HepG2 (cell line): Measurements from ENCODE around the gene DDI2. TPM values are rescaled to one million over a fixed set of nuclear protein-coding genes. Genes with fewer than 3 reads are reported as not detected.
"Not testable (repeated sequence)": the region's sequence is repeated elsewhere in the genome, so short reads cannot be mapped to it uniquely, and the experiment has no call there.

Source experiments
- ATAC-seq: fragments of 200-7000 bp; cut with Tn5 transposase; 3 replicates; pipeline ENCODE4 v1.9.1; 2020; ENCODE audit warnings: mild to moderate bottlenecking, moderate library complexity
- BruUV-seq: library from RNA; stranded (reverse); fragments of 400-500 nt; replicated peaks from 2 replicates; lab custom pipeline; 2021; lab: Mats Ljungman, UMichigan
- CTCF ChIA-PET: fragments of 300-600 bp; formaldehyde crosslinking; extraction: SDS; loops from one replicate; lab custom pipeline; 2021; ENCODE audit warnings: low total read pairs, inconsistent platforms, low intra/inter-chr PET ratio; lab: Yijun Ruan, JAX
- POLR2A ChIA-PET: fragments of 350-600 bp; sonication (Branson Sonifier 250); formaldehyde crosslinking; loops from one replicate; lab custom pipeline; 2020; ENCODE audit warnings: antibody characterized with exemption, inconsistent platforms; lab: Yijun Ruan, JAX
- DNase-seq: peaks from one replicate; pipeline ENCODE4 v3.0.0-alpha.2; 2015; ENCODE audit warnings: low spot score
- FAIRE-seq: peaks from 3 replicates; lab custom pipeline; 2011; peaks lifted over from hg19 to GRCh38; lab: Jason Lieb, UNC
- H2AFZ ChIP-seq: one replicate; pipeline ENCODE4 v1.6.1; 2011; ENCODE audit warnings: low read length, inconsistent platforms
- H3K27ac ChIP-seq: fragments of 300-600 bp; 3 replicates; pipeline ENCODE4 v1.8.0; 2011; ENCODE audit warnings: mixed run types, mild to moderate bottlenecking, mixed read lengths, low read length, inconsistent platforms; ENCODE audit not compliant: insufficient read depth; ENCODE audit errors: extremely low read length
- H3K27me3 ChIP-seq, 2 experiments: fragments of 200-600 bp in 1 of 2; 2 replicates in 1 of 2; 3 replicates in 1 of 2; pipeline versions ENCODE4 v1.6.0 to v1.8.0; 2011; ENCODE audit warnings: low read length in 2 of 2, mild to moderate bottlenecking in 2 of 2, moderate library complexity in 2 of 2, inconsistent platforms in 1 of 2; ENCODE audit not compliant: insufficient read depth in 2 of 2, control insufficient read depth in 1 of 2
- H3K36me3 ChIP-seq, 2 experiments: fragments of 200-600 bp in 1 of 2; replicated peaks in 1 of 2; 2 replicates in 1 of 2; 3 replicates in 1 of 2; pipeline versions ENCODE4 v1.5.1 to v1.8.0; 2011; ENCODE audit warnings: low read length in 2 of 2, inconsistent platforms in 1 of 2; ENCODE audit not compliant: insufficient read depth in 2 of 2, control insufficient read depth in 1 of 2
- H3K4me1 ChIP-seq: 2 replicates; pipeline ENCODE4 v1.5.1; 2012; ENCODE audit warnings: low read length, inconsistent platforms; ENCODE audit not compliant: insufficient read depth
- H3K4me2 ChIP-seq: 2 replicates; pipeline ENCODE4 v1.6.0; 2011; ENCODE audit warnings: low read depth, low read length, inconsistent platforms
- H3K4me3 ChIP-seq, 3 experiments: fragments of 200-600 bp in 1 of 3; sonication (generic), shearing (Covaris generic) in 1 of 3; replicated peaks in 1 of 3; 2 replicates each; pipeline ENCODE4 v1.5.1; 2011 to 2016; ENCODE audit warnings: low read length in 3 of 3, inconsistent platforms in 2 of 3, low read depth in 2 of 3, mild to moderate bottlenecking in 2 of 3, control low read depth in 1 of 3, mixed read lengths in 1 of 3; ENCODE audit not compliant: insufficient read depth in 1 of 3
- H3K79me2 ChIP-seq: one replicate; pipeline ENCODE4 v1.6.1; 2011; ENCODE audit warnings: low read length, inconsistent platforms; ENCODE audit not compliant: insufficient read depth
- H3K9ac ChIP-seq: 2 replicates; pipeline ENCODE4 v1.6.0; 2011; ENCODE audit warnings: mild to moderate bottlenecking, low read depth, low read length, inconsistent platforms; ENCODE audit not compliant: insufficient read depth
- H3K9me3 ChIP-seq: 2 replicates; pipeline ENCODE4 v1.5.1; 2012; ENCODE audit warnings: mild to moderate bottlenecking, low read length
- H4K20me1 ChIP-seq: 2 replicates; pipeline ENCODE4 v1.6.0; 2011; ENCODE audit warnings: inconsistent platforms, mild to moderate bottlenecking, low read length, moderate library complexity; ENCODE audit not compliant: insufficient read depth
- CTCF ChIP-seq: sonication (generic); formaldehyde crosslinking; IDR thresholded peaks from 2 replicates; pipeline ENCODE4 v1.5.0; 2020; ENCODE audit warnings: mild to moderate bottlenecking, missing genetic modification reagents, moderate library complexity
- GABPB1 ChIP-seq: IDR thresholded peaks from 2 replicates; pipeline ENCODE4 v1.6.1; 2016; ENCODE audit warnings: mild to moderate bottlenecking, missing genetic modification reagents, moderate library complexity, missing compliant biosample characterization
- GFI1 ChIP-seq: sonication (generic); formaldehyde crosslinking; IDR thresholded peaks from 2 replicates; pipeline ENCODE4 v1.5.0; 2020; ENCODE audit warnings: missing genetic modification reagents, mild to moderate bottlenecking, borderline replicate concordance
- HOXA3 ChIP-seq: sonication (generic); formaldehyde crosslinking; IDR thresholded peaks from 2 replicates; pipeline ENCODE4 v1.5.0; 2020; ENCODE audit warnings: missing genetic modification reagents
- MYC ChIP-seq: sonication (generic); formaldehyde crosslinking; IDR thresholded peaks from 2 replicates; pipeline ENCODE4 v1.9.0; 2021; ENCODE audit warnings: missing genetic modification reagents, borderline replicate concordance
- WGBS: methylation state at CpG from one replicate; pipeline ENCODE4 v1.1.6; 2017; ENCODE audit warnings: low lambda C conversion rate; 5-methylcytosine and 5-hydroxymethylcytosine counted together
- in situ Hi-C: cut with HindIII; loops from 2 replicates; pipeline ENCODE4 v1.10.0; 2017; ENCODE audit warnings: low pct_unique_long_range_greater_than_20kb; ENCODE audit not compliant: extremely low pct_ligation_motif_present
- intact Hi-C: fragments of 100-400 bp; cut with micrococcal nuclease; formaldehyde crosslinking; loops from one replicate; pipeline ENCODE4 v1.10.0; 2022; ENCODE audit not compliant: unreplicated experiment
- polyA plus RNA-seq, 8 experiments: library from polyadenylated mRNA; depleted of rRNA in 3 of 8; stranded (reverse) in 7 of 8; unstranded in 1 of 8; fragments of >200 nt; fragmentation: Illumina TruSeq in 4 of 8; extraction: Trizol in 4 of 8; gene quantifications; 2 replicates each; pipeline versions ENCODE4 v1.2.1 to v1.2.3, GENCODE V29; 2011 to 2016; ENCODE audit warnings: low read depth in 4 of 8, missing spikeins in 1 of 8, mixed read lengths in 1 of 8; ENCODE audit not compliant: insufficient read depth in 1 of 8
- total RNA-seq, 5 experiments: library from RNA; depleted of rRNA; stranded (reverse); fragments of >200 nt; fragmentation: Illumina TruSeq; extraction: Trizol; gene quantifications; 2 replicates each; pipeline ENCODE4 v1.2.3, GENCODE V29; 2016; ENCODE audit warnings: low read depth in 1 of 5

DDI2 gene
- total and polyA plus RNA-seq, 2 of the 13 experiments (the other 11 are each of a cell fraction or from before 2014, with no cell fraction given): 8.5 to 25.7 TPM

- in situ Hi-C loops: not testable (repeated sequence)
- WGBS: 80% methylated on average over 16 of the region's 21 CpGs
Measured at GRCh38 chr1:15604400-15604799, 12.9 kb upstream of the DDI2 start.

More at GRCh38 chr1:15604400-15604799, 12.9 kb upstream of the DDI2 start:
- not testable (repeated sequence) for H3K27ac ChIP-seq, H4K20me1 ChIP-seq, H3K27me3 ChIP-seq
- POLR2A ChIA-PET: interaction anchor here (1.3 to 7.6 kb wide), 5 partner anchors 13 to 137 kb away, joined by 3 to 188 read pairs (median 5); partner anchors contain the start of gene DDI2
- Histone ChIP-seq H3K4me3 (peak overlapping the region in 1 of 3 experiments; percentile 85; a peak in 1 of 6 replicates), H3K4me2 (peak overlapping the region; percentile 95)
- peak; percentile 31; the same call in 1 of the 2 replicates for TF ChIP-seq GABPB1 (CRISPR knock-in tag)
- TF ChIP-seq CTCF (CRISPR knock-in tag): peak; percentile 38
- 0 out of 2 replicates have a peak, but pooled peaks have one; percentile 49 for TF ChIP-seq GFI1
- peak; percentile 28; the same call in 1 of the 2 replicates for TF ChIP-seq HOXA3 (CRISPR knock-in tag)
- TF ChIP-seq MYC (CRISPR knock-in tag): 0 out of 2 replicates have a peak, but pooled peaks have one; percentile 13
- TF ChIP-seq, all 625 proteins: peak for 5; not testable (repeated sequence) for 620
- H3K9ac ChIP-seq, BruUV-seq, CTCF ChIA-PET, H3K79me2 ChIP-seq, DNase-seq, H2AFZ ChIP-seq, H3K36me3 ChIP-seq, FAIRE-seq, H3K9me3 ChIP-seq: not testable (repeated sequence)
- peaks cover 56% of the 10 kb centered on the region for H3K4me1 ChIP-seq
- intact Hi-C loops: loop anchor here (10.0 kb wide), 1 partner anchor 80 kb away; the partner anchor contains the start of genes CASP9 and DNAJC16
- ATAC-seq: peak; percentile 12; the same call in 2 of the 3 replicates
